GM12875 (cell line): Measurements from ENCODE around the gene CD3D.

ENCODE experiments used
- H3K4me3 ChIP-seq: one replicate; pipeline ENCODE4 v1.5.1; 2011; ENCODE audit warnings: low read depth, low read length, control low read depth
- CTCF ChIP-seq: IDR thresholded peaks from 2 replicates; pipeline ENCODE4 v1.5.1; 2011; ENCODE audit warnings: low read depth, mild to moderate bottlenecking, control low read depth, inconsistent platforms, low read length, moderate library complexity, borderline replicate concordance; ENCODE audit not compliant: insufficient read depth

Gene CD3D

DNA sequence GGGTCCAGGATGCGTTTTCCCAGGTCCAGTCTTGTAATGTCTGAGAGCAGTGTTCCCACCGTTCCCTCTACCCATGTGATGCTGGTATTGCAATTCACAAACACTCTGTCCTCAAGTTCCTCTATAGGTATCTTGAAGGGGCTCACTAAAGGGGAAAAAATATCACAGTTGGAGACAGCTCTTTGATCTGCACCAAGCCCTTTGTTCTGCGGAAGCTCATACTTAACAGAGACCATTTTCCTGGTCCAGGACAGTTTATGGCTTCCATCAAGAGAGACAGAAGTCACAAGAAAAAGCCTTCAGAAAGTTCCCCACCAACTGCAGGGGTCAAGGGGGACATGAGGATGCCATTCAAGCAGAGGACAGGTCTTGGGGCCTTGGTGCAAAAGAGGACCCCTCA lies 2.1 kb downstream of the CD3D start:
- H3K4me3 ChIP-seq = no peak overlapping the region
- TF ChIP-seq CTCF = no peak

- TF ChIP-seq CTCF = no peak
Observed at GRCh38 chr11:118339281-118339961, 3.1 kb downstream of the CD3D start.

GRCh38 chr11:118338637-118339061 lies 3.9 kb downstream of the CD3D start:
- H3K4me3 ChIP-seq = no peak overlapping the region
- TF ChIP-seq CTCF = no peak

More at GRCh38 chr11:118339281-118339961, 3.1 kb downstream of the CD3D start:
- H3K4me3 ChIP-seq = no peak overlapping the region

DNA sequence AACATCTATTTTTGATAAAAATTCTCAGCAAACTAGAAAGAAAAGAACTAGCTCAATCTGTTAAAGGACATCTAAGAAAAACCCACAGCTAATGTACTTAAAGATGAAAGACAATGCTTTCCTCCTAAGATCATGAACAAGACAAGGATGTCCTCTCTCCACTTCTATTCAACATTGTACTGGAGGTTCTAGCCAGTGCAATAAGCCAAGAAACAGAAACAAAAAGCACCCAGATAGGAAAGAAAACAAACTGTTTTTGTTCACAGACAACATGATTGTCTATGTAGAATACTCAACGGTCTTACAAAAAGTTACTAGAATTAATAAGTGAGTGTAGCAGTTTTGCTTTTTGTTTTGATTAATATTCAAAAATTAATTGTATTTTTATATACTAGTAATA lies 7.8 kb downstream of the CD3D start:
- no peak for TF ChIP-seq CTCF
- no peak overlapping the region for H3K4me3 ChIP-seq

DNA sequence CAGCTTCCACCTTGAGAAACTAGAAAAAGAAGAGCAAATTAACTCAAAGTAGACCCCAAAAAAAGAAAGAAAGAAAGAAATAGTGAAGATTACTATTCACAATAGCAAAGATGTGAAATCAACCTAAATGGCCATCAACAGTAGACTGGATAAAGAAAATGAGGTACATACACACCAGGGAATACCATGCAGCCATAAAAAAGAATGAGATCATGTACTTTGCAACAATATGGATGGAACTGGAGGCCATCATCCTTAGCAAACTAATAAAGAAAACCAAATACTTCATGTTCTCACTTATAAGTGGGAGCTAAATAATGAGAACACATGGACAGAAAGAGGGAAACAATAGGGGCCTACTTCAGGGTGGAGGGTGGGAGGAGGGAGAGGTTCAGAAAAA lies 13.8 kb downstream of the CD3D start:
- H3K4me3 ChIP-seq = no peak overlapping the region
- TF ChIP-seq CTCF = no peak

- no peak overlapping the region for H3K4me3 ChIP-seq
- no peak for TF ChIP-seq CTCF
Observed at GRCh38 chr11:118325283-118325682, 17.2 kb downstream of the CD3D start.

GRCh38 chr11:118322721-118323120 lies 19.8 kb downstream of the CD3D start:
- no peak overlapping the region for H3K4me3 ChIP-seq
- TF ChIP-seq CTCF = no peak
